ENCODE results near the gene OOSP3.

- TF ChIP-seq, protein P1, sequence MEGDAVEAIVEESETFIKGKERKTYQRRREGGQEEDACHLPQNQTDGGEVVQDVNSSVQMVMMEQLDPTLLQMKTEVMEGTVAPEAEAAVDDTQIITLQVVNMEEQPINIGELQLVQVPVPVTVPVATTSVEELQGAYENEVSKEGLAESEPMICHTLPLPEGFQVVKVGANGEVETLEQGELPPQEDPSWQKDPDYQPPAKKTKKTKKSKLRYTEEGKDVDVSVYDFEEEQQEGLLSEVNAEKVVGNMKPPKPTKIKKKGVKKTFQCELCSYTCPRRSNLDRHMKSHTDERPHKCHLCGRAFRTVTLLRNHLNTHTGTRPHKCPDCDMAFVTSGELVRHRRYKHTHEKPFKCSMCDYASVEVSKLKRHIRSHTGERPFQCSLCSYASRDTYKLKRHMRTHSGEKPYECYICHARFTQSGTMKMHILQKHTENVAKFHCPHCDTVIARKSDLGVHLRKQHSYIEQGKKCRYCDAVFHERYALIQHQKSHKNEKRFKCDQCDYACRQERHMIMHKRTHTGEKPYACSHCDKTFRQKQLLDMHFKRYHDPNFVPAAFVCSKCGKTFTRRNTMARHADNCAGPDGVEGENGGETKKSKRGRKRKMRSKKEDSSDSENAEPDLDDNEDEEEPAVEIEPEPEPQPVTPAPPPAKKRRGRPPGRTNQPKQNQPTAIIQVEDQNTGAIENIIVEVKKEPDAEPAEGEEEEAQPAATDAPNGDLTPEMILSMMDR (IDR thresholded peaks at IDR 0.05): no peak
- no peak for TF ChIP-seq POLR2A (IDR thresholded peaks at IDR 0.05)
Measured at GRCh38 chr11:59877325-59877724, 1.3 kb upstream of the OOSP3 start.

All from right lobe of liver (tissue), 4 donors.